ENCODE measurements around the gene RAC3.

- TF ChIP-seq ZNF274 (IDR thresholded peaks at IDR 0.05; ENCODE audit: low read depth, low read length) (no peak), SUZ12 (IDR thresholded peaks at IDR 0.05; ENCODE audit: extremely low read depth, insufficient read depth, insufficient read length) (no peak), YY1 (IDR thresholded peaks at IDR 0.05; ENCODE audit: insufficient read depth, insufficient read length) (no peak)
Measured at GRCh38 chr17:82033359-82034085, 2.0 kb downstream of the RAC3 start.
